WERI-Rb-1 (cell line): ENCODE measurements around the gene OMD.

Experiments
- DNase-seq: peaks from one replicate; pipeline ENCODE4 v3.0.0-alpha.2; 2020
- H3K27ac ChIP-seq: fragments of 250-450 bp; sonication (Bioruptor Pico); 2 replicates; pipeline ENCODE4 v1.5.1; 2020; ENCODE audit warnings: mild to moderate bottlenecking, moderate library complexity
- H3K27me3 ChIP-seq: fragments of 250-450 bp; sonication (Bioruptor Pico); 2 replicates; pipeline ENCODE4 v1.5.1; 2021; ENCODE audit warnings: mild to moderate bottlenecking, low read depth, moderate library complexity; ENCODE audit not compliant: insufficient read depth, severe bottlenecking
- H3K36me3 ChIP-seq: fragments of 250-450 bp; sonication (Bioruptor Pico); 2 replicates; pipeline ENCODE4 v1.5.1; 2020; ENCODE audit warnings: mild to moderate bottlenecking, moderate library complexity
- H3K4me3 ChIP-seq: 2 replicates; pipeline ENCODE4 v1.5.1; 2011; ENCODE audit warnings: low read depth, mild to moderate bottlenecking, control low read depth, low read length
- H3K9me3 ChIP-seq: fragments of 250-450 bp; sonication (Bioruptor Pico); 2 replicates; pipeline ENCODE4 v1.5.1; 2021; ENCODE audit warnings: mild to moderate bottlenecking, moderate library complexity; ENCODE audit not compliant: severe bottlenecking
- CTCF ChIP-seq: IDR thresholded peaks from 2 replicates; pipeline ENCODE4 v1.5.1; 2011; ENCODE audit warnings: low read depth, mild to moderate bottlenecking, control low read depth, inconsistent platforms, low read length

The OMD gene

DNA sequence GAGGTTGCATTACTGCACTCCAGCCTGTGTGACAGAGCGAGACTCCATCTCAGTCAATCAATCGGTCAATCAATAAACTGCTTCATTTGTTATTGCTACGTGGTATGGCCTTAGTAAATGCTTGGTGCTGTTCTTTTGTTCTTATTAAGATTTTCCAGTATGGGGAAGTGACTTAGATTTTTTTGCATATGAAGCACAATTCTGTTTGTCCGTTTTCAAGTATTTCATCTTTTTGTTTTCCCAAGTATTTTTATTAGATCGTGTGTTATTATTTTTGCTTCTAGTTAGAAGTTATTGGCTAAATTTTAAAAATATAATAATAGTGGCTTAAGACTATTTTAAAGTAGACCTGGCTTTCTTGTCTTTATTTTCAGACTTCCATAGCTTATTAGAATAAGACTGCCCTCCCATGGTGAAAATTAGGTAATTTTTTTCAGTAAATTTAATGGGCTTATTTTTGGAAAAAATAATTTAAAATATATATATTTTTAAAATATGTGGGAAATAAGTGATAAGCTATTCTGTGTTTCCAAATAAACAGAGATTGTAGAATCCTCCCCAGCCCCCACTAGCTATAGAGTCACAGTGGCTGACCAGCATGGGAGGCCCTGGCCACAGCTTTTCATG is 14.7 kb upstream of the OMD start:
- Histone ChIP-seq H3K9me3 (no peaks in the 10 kb centered on the region), H3K4me3 (no peak overlapping the region), H3K27ac (no peak overlapping the region), H3K27me3 (no peaks in the 10 kb centered on the region), H3K36me3 (no peaks in the 10 kb centered on the region)
- DNase-seq, result no peak
- TF ChIP-seq CTCF, result no peak

DNA sequence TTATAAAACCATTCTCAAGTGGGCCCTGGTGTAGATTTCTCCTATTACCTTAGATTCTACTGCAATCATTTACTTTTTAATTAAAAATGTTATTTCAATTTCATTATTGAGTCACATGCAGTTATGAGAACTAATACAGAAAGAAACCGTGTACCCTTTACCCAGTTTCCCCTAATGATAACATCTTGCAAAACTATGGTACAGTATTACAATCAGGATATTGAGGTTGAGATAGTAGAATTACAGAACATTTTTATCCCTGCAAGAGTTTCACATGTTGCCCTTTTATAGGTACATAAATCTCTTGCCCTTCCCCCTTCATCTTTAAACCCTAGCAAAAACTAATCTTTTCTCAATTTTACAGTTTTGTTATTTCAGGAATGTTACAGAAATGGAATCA is 11.0 kb upstream of the OMD start:
- Histone ChIP-seq H3K36me3 (no peaks in the 10 kb centered on the region), H3K27me3 (no peaks in the 10 kb centered on the region), H3K27ac (no peak overlapping the region), H3K9me3 (no peaks in the 10 kb centered on the region), H3K4me3 (no peak overlapping the region)
- no peak for DNase-seq
- no peak for TF ChIP-seq CTCF

DNA sequence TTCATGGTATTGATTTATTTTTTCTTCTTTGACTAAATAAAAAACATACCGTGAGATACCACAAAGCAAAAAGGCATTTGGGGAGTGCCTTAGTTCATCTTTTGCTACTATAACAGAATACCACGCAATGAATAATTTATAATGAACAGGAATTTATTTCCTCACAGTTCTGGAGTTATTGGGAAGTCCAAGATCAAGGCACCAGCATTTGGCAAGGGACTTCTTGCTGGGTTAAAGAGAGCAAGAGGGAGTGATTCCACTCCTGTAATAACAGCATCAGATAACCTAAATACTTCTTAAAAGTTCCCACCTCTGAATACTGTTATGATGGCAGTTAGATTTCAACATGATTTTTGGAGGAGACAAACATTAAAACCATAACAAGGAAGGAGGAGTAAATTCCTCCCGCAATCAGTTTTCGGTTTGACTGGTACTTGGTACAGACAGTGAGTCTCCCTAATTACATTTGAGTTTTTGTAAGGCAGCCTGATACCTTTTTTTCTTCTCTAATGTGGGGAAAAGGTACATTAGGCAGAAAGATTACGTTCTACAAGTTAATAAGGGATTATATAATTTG is 8.8 kb upstream of the OMD start:
- no peaks in the 10 kb centered on the region for H3K36me3 ChIP-seq
- no peak for TF ChIP-seq CTCF
- no peaks in the 10 kb centered on the region for H3K27me3 ChIP-seq
- H3K4me3 ChIP-seq, result no peak overlapping the region
- H3K9me3 ChIP-seq, result no peaks in the 10 kb centered on the region
- no peak overlapping the region for H3K27ac ChIP-seq
- no peak for DNase-seq

- no peaks in the 10 kb centered on the region for H3K27me3 ChIP-seq
- H3K36me3 ChIP-seq, result no peaks in the 10 kb centered on the region
- no peak overlapping the region for H3K27ac ChIP-seq
- no peak overlapping the region for H3K4me3 ChIP-seq
- TF ChIP-seq CTCF, result no peak
- H3K9me3 ChIP-seq, result no peaks in the 10 kb centered on the region
- no peak for DNase-seq
Observed at GRCh38 chr9:92432350-92432749, 8.1 kb upstream of the OMD start.

DNA sequence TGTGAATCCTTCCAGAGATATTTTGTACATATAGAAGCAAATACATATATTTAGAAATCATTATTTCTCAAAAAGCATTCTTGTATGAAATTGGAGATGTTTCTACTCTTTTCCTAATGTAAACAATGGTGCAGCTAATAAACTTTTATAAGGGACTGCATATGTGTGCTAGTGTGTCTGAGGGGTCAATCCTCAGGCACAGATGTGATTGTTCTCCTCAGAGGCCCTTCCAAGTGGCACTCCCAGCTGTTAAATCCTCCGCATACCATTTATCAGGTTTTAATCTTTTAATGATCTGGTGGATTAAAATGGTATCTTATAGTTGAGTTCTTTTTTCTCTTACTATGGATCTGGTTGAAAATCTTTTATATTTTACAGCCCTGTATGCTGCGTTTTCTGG is 5.6 kb upstream of the OMD start:
- no peak for TF ChIP-seq CTCF
- Histone ChIP-seq H3K4me3 (no peak overlapping the region), H3K36me3 (no peaks in the 10 kb centered on the region), H3K9me3 (no peaks in the 10 kb centered on the region), H3K27me3 (no peaks in the 10 kb centered on the region), H3K27ac (no peak overlapping the region)
- DNase-seq, result no peak
